Measurements from ENCODE around the gene SEMA5B.

- TF ChIP-seq CTCF (IDR thresholded peaks at IDR 0.05; ENCODE audit: extremely low read depth in 1 of 2, insufficient read depth in 1 of 2, low read depth in 1 of 2, low read length in 2 of 2), result no peak
- no peak for TF ChIP-seq EZH2 (IDR thresholded peaks at IDR 0.05; ENCODE audit: borderline replicate concordance, low read depth, low read length, severe bottlenecking)
- no peak for TF ChIP-seq POLR2A (IDR thresholded peaks at IDR 0.05; ENCODE audit: low read depth, low read length)
- TF ChIP-seq POLR2AphosphoS5 (IDR thresholded peaks at IDR 0.05; ENCODE audit: insufficient read depth, low read depth, low read length), result no peak
Observed at GRCh38 chr3:122916580-122916979, 111.0 kb downstream of the SEMA5B start.

Data from endothelial cell of umbilical vein (primary cell).